GM18861 (cell line): ENCODE data around the gene IL3RA.
"Not testable (repeated sequence)": the region's sequence is repeated elsewhere in the genome, so short reads cannot be mapped to it uniquely, and the experiment has no call there.

Source experiments
- ATAC-seq: cut with Tn5 transposase; IDR thresholded peaks from one replicate; pipeline ENCODE4 v1.9.1; 2021; ENCODE audit not compliant: unreplicated experiment

The IL3RA gene

DNA sequence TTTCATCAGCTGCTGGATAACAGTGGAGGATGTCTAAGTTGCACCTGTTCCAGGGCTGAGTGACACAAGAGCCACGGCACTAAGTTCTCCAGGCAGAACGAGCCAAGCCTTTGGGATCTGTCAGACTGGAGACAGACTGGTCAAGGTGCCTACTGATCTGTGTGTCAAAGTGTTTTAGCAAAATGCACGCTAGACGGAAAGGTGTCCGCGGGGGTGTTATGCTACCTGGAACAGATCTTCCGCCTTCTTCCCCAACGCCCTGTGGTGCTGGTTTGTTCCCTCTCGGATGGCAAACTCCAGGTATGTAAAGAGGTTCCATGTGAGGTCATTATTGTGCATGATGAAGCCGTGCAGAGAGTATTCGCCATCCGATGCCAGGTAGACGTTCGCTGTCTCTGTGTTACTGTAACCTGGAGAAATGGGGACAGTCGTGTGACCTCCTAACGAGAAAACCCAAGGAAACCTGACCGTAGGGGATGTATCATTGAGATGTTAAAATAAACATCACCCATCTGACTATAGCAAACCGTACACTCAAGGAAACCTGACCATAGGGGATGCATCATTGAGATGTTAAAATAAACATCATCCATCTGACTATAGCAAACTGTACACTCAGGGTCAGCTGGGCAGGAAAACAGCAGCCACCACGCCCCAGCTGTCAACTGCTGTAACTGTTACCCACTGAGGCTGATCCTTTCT is 85.0 kb downstream of the IL3RA start:
- no peak for ATAC-seq

DNA sequence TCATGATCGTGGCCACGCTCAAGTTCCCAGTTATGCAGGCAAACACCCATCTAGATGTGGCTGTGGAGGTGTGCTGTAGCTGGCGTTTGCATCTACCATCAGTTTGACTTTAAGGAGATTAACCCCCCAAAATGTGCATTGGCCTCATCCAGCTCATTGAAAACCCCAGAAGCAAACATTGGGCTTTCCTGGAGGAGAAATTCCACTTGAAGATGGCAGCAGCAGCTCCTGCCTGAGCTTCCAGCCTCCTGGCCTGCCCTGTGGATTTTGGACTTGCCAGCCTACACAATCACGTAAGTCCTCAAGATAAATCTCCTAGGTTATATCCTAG is 85.5 kb downstream of the IL3RA start:
- ATAC-seq: no peak

DNA sequence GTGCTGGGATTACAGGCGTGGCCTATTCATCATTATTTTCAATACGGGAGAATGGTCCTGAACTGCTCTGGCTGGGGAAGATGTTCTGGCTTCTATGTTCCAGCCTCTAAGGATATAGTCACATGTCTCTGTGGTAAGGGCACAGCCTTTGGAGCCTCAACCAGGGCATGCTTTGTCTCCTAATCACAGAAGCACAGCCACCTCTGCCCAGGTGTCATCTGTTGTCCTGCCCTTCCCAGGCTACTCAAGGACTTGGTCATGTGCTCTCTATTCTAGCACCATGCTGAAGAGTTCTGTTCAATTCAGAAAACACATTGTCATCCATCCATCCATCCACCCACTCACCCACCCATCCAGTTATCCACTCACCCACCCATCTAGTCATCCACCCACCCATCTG is 86.6 kb downstream of the IL3RA start:
- no peak for ATAC-seq

DNA sequence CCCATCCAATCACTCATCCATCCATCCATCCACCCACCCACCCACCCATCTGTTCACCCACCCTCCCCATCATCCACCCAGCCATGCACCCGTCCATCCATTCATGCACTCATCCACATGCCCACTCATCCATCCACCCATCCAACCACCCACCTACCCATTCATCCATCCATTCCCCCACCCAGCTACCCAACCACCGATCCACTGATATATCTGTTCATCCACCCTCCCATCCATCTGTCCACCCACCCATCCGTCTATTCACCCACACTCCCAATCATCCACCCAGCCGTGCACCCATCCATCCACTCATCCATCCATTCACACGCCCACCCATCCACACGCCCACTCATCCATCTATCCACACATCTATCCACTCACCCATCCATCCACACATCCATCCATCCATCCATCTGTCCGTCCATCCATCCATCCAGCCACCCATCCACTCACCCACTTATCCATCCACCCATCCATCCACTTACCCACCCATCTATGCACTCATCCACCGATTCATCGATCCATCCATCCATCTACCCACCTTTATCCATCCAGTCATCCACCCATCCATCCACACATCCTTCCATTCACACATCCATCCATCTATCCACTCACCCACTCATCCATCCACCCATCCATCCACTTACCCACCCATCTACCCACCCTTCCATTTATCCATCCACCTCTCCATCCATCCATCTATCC is 87.7 kb downstream of the IL3RA start:
- no peak for ATAC-seq

DNA sequence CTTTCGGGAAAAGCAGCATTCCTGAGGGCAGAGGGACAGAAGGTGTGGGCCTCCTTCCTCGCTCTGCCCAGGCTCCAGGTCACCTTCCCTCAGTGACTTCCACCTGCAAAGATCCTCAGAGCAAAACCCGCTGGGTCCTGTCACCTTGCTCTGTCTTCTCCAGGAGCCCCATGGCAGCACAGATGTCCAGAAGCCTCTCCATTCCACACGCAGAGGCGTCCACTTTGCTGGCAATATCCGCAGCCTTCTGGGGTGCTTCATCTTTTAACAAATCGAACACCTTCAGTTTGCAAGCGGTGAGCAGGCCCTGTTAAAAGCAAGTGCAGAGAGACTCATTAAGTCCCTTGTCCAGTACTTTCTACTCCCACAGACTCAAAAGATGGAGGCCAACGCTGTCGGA is 88.8 kb downstream of the IL3RA start:
- ATAC-seq: no peak

DNA sequence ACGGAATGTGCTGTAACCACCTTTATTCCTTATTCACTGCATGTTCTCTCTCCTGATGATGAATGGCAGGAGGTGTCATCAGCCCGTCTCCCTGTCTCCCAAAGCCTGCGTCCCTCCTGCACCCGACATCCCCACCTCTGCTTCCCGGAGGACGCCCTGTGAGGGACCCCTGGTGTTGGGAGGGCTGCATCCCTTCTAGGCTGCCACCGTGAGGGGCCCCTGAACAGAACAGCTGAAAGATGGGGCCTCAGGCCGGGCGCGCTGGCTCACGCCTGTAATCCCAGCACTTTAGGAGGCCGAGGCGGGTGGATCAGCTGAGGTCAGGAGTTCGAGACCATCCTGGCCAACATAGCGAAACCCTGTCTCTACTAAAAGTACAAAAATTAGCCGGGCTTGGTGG is 89.7 kb downstream of the IL3RA start:
- not testable (repeated sequence) for ATAC-seq

DNA sequence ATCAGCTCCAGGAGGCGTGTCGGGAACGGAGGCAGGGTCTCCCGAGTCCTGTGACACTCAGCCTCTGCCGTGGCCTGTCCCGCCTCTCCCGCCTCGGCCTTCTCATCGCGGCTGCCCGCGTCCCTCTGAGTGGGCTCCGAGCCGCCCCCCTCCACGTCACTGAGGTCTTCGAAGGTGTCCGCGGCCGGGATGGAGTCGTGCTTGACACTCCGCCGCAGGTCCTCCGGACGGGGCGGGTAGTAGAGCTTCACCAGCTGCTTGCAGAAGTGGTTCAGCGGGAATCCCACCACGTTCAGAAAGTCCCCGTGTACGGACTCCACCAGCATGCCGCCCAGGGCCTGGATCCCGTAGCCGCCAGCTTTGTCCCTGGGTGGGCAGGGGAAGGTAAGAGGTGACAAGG is 91.2 kb downstream of the IL3RA start:
- no peak for ATAC-seq

DNA sequence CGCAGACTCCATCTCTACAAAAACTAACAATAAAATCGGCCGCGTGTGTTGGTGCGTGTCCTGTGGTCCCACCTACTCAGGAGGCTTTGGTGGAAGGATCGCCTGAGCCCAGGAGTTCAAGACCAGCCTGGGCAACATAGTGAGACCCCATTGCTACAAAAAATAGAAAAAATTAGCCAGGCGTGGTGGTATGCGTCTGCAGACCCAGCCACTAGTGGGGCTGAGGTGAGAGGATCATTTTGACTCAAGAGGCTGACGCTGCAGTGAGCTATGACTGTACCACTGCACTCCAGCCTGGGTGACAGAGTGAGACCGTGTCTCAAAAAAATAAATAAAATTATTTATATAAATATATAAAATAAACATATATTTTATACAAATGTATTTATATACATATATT is 93.9 kb downstream of the IL3RA start:
- ATAC-seq: no peak
